22Rv1 (cell line): ENCODE results near the gene GPN2.

Experiments
- ZFX ChIP-seq: fragments of 450-650 bp; IDR thresholded peaks from 2 replicates; pipeline ENCODE4 v1.6.1; 2017; ENCODE audit warnings: antibody characterized with exemption, borderline replicate concordance
- TF ChIP-seq, protein P1 (sequence below): fragments of 450-650 bp; IDR thresholded peaks from 2 replicates; pipeline ENCODE4 v1.5.1; 2017; ENCODE audit warnings: mild to moderate bottlenecking

DNA sequence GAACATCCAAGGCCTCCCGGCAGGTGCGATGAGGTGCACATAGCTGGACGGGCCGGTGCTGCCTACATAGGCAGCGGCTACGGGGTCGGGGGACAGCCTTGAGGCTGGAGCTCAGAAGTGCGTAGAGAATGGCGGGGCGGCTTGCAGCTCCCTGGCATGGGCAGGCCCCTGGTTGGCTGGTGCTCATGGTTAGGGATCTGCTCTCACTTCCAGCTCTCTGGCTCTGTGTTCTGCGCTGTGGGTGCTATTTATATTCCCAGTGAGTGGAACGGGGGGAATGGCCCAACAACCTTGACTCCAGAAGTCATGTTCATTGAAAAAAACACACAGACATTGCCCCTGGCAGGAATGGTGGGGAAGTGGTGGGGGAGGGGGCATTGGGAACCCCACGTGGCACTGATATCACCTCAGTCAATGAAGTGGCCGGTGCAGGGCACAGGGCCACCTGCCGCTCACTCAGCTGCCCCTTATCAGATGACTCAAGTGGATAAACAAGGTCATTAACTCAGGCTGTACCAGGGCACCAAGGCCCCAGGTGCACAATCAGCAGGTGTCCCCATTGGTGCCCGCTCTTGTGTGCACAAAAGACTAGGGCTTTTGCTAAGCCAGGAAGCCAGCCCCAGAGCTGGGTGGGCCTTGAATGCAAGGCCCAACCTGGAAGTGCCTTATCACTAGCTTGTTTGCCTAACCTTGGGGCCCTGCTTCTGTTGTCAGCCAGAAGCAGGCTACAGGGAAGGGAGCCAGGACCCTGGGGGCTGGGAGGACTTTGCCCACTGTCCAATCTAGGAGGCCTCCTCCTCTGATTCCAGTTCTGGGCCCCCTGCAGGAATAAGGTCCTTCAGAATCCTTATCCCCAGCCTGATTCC lies 23.9 kb upstream of the GPN2 start, which contains the start of gene NR0B2:
- TF ChIP-seq, protein P1, sequence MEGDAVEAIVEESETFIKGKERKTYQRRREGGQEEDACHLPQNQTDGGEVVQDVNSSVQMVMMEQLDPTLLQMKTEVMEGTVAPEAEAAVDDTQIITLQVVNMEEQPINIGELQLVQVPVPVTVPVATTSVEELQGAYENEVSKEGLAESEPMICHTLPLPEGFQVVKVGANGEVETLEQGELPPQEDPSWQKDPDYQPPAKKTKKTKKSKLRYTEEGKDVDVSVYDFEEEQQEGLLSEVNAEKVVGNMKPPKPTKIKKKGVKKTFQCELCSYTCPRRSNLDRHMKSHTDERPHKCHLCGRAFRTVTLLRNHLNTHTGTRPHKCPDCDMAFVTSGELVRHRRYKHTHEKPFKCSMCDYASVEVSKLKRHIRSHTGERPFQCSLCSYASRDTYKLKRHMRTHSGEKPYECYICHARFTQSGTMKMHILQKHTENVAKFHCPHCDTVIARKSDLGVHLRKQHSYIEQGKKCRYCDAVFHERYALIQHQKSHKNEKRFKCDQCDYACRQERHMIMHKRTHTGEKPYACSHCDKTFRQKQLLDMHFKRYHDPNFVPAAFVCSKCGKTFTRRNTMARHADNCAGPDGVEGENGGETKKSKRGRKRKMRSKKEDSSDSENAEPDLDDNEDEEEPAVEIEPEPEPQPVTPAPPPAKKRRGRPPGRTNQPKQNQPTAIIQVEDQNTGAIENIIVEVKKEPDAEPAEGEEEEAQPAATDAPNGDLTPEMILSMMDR, result no peak
- TF ChIP-seq ZFX, result no peak
